HG02610 (cell line): ENCODE results near the gene CHRD.

ENCODE experiments used
- ATAC-seq: cut with Tn5 transposase; IDR thresholded peaks from one replicate; pipeline ENCODE4 v1.9.1; 2021; ENCODE audit warnings: mild to moderate bottlenecking, moderate library complexity; ENCODE audit not compliant: unreplicated experiment

The CHRD gene

DNA sequence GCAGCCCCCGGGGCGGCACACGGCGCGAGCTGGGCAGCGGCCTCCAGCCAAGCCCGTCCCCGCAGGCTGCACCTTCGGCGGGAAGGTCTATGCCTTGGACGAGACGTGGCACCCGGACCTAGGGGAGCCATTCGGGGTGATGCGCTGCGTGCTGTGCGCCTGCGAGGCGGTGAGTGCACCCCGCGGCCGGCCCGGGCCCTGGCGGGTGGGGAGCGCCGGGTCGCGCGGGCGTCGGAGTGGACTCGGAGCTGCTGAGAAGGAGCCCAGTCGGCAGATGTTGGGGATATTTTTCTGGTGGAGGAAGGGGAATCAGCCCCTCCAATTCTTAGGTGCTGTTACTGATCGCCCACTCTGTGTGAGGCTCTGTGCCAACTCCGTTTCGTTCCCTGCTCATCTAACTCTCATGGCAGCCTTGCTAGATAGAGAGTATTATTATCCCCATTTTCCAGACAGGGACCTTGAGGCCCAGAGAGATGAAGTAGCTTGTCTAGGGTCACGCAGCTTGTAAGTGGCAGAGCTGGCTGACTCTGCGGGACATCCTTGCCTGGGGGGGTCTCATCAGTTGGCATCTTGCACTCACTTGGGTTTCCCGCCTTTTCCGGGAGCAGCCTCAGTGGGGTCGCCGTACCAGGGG, 890 bp downstream of the CHRD start:
- no peak for ATAC-seq

DNA sequence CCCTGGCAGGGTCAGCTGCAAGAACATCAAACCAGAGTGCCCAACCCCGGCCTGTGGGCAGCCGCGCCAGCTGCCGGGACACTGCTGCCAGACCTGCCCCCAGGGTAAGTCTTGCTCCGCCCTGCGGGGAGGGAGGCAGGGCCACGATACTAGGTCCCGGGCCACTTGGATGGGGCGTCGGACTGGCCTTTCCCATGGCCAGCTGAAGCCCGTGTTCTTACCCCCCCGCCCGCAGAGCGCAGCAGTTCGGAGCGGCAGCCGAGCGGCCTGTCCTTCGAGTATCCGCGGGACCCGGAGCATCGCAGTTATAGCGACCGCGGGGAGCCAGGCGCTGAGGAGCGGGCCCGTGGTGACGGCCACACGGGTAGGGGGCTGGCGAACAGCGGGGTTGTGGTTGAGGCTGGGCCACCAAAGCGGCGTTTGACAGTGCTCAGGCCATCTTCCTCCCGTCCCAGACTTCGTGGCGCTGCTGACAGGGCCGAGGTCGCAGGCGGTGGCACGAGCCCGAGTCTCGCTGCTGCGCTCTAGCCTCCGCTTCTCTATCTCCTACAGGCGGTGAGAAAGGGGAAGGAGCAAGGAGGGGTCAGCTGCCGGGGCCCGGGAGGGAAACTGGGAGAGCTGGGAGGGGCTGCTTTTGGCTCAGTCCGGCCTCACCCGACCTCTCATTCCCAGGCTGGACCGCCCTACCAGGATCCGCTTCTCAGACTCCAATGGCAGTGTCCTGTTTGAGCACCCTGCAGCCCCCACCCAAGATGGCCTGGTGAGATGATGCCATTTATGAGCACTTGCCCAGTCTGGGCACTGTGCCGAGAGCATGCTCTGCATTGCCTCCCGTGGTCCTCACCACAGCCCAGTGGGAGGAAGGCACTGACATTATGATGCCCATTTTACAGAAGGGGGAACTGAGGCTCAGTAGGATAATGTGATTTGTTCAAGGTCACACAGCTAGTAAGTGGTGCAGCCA, 1.7 kb downstream of the CHRD start:
- no peak for ATAC-seq

DNA sequence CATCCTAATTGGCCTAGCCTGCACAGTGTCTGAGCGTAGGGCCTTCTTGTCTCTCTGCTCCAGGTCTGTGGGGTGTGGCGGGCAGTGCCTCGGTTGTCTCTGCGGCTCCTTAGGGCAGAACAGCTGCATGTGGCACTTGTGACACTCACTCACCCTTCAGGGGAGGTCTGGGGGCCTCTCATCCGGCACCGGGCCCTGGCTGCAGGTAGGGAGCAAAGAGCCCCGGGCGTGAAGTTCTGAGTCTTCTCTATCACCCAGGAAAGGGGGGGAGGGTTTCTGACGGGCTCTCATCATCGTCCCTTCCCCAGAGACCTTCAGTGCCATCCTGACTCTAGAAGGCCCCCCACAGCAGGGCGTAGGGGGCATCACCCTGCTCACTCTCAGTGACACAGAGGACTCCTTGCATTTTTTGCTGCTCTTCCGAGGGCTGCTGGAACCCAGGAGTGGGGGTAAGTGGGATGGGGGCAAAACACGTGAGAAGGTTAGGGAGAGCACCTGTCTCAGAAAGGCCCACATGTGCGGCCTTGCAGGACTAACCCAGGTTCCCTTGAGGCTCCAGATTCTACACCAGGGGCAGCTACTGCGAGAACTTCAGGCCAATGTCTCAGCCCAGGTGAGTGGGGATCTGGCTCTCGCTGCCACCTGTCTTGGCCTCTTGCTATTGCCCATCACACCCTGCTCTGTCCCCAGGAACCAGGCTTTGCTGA, 2.6 kb downstream of the CHRD start:
- no peak for ATAC-seq

DNA sequence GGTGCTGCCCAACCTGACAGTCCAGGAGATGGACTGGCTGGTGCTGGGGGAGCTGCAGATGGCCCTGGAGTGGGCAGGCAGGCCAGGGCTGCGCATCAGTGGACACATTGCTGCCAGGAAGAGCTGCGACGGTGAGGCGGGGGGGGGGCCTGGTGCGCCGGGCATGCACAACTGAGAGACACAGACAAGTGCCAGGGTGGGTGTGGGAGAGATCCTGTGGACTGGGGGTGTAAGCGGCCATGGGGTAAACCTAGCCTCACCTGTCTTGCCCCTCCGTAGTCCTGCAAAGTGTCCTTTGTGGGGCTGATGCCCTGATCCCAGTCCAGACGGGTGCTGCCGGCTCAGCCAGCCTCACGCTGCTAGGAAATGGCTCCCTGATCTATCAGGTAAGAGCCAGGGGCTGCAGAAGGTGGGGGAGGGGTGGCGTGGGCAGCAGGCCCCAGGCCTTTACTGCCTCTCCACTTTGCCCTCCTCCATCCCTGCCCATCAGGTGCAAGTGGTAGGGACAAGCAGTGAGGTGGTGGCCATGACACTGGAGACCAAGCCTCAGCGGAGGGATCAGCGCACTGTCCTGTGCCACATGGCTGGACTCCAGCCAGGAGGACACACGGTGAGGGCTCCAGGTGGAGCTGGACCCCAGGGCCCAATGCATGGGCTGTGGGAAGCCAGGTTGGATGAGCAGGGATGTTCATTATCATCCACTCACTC, 3.3 kb downstream of the CHRD start:
- ATAC-seq, result no peak

DNA sequence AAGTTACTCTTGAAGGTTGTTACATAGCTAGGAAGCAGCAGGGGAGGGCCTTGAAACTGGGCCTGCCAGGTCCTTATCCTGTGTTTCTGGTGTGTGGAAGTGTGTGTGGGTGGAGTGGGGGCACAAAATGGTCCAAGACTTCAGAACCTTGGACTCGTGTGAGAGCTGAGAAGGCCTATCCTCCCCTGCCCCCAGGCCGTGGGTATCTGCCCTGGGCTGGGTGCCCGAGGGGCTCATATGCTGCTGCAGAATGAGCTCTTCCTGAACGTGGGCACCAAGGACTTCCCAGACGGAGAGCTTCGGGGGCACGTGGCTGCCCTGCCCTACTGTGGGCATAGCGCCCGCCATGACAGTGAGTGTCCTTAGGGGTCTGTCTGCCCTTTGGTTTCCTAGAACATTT, 4.5 kb downstream of the CHRD start:
- no peak for ATAC-seq

DNA sequence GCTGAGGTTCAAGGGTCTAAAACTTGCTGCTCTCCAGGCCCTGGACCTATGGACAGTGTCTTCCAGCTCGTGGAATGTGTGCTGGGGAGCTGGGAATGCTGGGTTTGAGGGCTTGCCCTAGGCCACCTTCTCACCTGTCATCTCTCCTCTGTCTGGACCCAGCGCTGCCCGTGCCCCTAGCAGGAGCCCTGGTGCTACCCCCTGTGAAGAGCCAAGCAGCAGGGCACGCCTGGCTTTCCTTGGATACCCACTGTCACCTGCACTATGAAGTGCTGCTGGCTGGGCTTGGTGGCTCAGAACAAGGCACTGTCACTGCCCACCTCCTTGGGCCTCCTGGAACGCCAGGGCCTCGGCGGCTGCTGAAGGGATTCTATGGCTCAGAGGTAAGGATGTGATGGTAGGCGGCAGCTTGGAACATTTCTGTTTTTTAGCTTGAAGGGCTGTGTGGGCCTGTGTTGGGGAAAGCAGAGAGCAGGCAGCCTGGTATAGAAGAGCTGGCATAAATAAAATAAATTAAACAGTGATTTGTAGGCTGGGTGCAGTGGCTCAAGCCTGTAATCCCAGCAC, 5.1 kb downstream of the CHRD start:
- no peak for ATAC-seq

DNA sequence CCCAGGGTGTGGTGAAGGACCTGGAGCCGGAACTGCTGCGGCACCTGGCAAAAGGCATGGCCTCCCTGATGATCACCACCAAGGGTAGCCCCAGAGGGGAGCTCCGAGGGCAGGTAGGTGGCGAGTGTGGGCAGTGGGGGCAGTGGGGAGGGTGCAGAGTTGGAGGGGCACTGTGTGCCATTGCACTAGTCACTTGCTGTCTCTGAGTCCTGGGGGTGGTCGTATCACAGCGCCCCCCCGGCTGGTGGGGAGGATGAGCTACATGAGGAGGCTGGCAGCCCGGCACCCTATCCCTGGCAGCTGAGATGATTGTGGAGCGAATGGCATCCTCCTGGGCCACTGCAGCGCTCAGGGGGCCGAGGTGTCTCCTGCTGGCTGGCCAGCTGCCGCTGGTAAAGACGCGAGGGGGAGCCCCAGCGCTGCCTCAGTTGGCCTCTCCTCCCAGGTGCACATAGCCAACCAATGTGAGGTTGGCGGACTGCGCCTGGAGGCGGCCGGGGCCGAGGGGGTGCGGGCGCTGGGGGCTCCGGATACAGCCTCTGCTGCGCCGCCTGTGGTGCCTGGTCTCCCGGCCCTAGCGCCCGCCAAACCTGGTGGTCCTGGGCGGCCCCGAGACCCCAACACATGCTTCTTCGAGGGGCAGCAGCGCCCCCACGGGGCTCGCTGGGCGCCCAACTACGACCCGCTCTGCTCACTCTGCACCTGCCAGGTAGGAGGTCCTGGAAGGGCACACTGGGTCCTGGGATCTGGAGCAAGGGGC, 6.4 kb downstream of the CHRD start:
- ATAC-seq, result no peak

DNA sequence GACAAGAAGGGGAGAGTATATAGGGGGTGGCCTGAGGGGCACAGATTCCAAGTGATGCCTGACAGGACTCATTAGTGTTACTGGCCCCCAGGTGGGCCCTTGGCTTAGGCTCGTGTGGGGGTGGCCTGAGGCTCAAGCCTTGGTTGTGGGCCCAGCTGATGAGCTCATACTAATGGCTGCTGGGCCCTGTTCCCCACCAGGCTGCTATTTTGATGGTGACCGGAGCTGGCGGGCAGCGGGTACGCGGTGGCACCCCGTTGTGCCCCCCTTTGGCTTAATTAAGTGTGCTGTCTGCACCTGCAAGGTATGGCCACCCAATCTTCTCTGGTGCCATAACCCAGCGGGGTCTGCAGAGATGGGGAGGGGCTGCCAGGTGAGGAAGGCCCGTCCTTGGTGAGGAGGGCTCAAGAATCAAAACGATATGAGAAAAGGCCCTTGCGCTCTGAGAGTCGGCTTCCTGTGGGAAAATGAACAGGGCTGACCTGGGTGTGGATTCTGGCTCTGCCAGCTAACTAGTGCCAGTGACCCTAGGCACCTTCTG, 7.4 kb downstream of the CHRD start:
- ATAC-seq, result no peak

DNA sequence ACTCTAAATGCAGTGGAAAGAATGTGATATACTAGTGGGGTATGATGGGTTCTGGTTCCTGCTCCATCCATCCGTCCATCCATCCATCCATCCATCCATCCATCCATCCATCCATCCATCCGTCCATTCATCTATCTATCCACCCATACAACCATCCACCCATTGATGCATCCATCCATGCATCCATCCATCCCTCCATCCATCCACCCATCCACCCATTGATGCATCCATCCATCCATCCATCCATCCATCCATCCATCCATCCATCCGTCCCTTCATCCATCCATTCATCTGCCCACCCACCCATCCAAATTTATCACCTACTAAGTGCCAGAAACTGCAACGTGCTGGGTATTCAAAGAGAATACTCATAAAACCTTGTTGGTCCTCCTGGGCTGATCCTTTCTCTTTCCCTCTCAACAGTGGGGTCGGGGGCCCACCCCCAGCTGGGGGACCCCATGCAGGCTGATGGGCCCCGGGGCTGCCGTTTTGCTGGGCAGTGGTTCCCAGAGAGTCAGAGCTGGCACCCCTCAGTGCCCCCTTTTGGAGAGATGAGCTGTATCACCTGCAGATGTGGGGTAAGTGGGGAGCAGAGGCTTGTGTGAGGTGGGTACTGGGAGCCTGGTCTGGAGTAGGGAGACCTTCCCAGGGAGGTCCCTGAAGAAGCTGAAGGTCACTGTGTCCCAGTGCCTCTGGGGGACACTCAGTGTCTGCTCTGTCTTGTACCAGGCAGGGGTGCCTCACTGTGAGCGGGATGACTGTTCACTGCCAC, 8.5 kb downstream of the CHRD start:
- no peak for ATAC-seq

DNA sequence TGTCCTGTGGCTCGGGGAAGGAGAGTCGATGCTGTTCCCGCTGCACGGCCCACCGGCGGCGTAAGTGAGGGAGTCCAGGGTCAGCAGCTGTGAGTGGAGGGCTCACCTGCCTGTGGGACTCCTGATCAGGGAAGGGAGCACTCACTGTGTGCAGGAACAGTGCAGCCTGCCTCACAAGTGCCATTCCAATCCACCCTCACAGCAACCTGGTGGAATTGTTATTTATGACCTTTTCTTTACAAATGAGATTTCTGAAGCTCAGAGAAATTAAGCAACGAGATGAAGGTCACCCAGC, 9.0 kb downstream of the CHRD start:
- ATAC-seq, result no peak

DNA sequence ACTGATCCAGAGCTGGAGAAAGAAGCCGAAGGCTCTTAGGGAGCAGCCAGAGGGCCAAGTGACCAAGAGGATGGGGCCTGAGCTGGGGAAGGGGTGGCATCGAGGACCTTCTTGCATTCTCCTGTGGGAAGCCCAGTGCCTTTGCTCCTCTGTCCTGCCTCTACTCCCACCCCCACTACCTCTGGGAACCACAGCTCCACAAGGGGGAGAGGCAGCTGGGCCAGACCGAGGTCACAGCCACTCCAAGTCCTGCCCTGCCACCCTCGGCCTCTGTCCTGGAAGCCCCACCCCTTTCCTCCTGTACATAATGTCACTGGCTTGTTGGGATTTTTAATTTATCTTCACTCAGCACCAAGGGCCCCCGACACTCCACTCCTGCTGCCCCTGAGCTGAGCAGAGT, 9.5 kb downstream of the CHRD start:
- ATAC-seq, result no peak

DNA sequence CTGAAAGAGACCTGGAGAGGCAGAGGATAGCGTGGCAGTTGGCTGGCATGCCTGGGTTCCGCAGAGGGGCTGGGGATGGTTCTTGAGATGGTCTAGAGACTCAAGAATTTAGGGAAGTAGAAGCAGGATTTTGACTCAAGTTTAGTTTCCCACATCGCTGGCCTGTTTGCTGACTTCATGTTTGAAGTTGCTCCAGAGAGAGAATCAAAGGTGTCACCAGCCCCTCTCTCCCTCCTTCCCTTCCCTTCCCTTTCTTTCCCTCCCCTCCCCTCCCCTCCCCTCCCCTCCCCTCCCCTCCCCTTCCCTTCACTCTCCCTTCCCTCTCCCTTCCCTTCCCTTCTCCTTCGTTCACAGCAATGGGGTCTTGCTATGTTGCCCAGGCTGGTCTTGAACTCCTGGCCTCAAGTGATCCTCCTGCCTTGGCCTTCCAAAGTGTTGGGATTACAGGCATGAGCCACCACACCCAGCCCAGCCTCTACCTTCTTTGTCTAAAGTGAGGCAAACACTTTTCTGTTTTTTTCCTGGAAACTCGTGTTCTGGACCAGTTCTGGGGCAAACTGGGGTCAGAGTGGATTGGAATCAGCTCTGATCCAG, 10.2 kb downstream of the CHRD start:
- ATAC-seq, result no peak

DNA sequence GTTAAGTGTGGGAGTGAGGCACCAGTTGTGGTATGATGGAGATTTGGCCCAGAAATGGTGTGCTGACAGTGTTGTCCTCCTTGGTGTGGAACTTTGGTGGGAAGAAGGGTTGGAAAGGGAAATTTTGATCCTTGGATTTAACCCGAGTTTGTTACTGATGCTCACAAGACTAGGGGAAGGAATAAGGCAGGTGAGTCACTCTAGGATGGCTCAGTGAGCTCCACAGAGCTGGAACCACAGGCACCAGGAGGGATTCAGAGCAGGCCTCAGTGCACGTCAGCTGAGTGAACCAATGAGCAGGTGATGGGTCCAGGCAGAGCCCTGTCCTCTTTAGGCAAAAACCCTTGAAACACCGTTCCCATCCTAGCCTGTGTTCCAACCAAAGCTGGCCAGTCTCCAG, 11.4 kb downstream of the CHRD start:
- no peak for ATAC-seq

DNA sequence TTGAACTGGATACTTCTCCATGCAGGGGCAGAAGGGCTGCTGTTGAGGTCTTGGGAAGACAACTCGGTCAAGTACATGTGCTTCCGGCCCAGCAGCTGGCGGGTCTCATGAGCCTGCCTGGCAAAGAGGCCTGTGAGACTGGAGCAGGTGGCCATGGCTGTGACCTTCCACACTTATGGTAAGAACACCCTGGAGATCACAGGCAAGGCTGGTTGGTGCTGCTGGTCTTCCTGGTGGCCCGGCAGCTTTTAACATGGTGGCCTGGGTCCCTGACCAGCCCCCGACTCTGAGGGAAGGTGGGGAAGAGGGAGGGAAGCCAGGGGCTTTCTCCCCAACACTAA, 15.4 kb downstream of the CHRD start:
- ATAC-seq, result no peak

DNA sequence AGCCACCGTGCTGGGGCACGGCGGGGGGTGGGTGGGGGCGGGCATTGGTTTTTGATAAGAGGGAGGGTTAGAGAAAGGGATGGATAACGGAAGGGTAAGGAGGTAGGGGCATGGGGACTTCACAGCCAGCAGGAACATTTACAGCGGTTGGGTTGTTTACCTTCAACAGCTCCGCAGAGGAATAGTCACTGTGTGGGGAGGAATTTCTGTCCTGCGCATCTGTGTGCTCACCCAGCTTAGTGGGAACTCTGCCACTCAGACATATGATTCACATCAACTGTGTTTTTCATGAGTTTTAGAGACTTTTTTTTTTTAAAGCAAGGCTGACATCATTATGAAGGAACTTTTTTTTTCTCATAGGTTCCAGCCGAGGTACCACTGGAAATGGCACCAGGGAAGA, 19.6 kb downstream of the CHRD start:
- no peak for ATAC-seq

DNA sequence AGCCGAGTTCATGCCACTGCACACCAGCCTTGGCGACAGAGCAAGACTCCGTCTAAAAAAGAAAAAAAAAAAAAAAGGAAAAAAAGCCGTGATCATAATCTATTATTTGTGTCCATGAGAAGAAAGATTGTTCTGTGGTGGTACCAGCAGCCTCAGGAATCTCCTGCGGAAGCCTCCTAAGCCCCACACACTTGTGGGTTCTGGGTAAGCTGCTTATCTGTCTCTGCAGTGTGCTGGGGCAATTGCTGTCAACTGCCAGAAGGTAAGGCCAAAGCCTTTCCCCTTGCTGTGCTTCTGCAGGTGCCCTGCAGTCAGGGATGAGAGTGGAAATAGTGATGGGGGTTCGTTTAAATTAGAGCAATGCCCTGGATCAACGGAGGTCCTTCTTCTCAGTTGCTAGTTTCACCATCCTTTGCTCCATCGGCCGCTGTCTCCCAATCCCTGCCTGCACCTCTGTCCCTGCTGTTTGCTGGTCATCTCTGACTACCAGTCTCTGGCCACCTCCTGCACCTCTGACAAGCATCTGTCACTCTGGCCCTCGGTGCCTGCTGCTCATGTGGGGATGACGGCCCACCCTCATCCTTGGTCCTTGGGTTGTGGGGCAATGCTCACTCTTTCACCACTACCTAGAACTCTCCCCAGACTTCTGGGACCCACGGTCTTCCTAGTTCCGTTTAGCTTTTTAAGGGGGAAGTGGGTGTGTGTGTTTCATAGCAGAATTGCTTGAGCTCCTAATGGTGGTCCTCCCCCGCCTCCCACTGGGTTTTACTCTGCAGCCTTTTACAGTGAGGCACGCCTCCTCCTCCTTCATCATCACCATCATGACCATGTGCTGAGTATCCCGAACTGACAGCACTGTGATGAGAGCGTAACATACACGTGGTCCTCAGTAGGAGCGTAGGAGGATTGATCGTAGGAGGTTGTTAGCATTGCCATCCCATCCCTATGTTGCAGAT, 25.5 kb downstream of the CHRD start:
- ATAC-seq, result no peak

DNA sequence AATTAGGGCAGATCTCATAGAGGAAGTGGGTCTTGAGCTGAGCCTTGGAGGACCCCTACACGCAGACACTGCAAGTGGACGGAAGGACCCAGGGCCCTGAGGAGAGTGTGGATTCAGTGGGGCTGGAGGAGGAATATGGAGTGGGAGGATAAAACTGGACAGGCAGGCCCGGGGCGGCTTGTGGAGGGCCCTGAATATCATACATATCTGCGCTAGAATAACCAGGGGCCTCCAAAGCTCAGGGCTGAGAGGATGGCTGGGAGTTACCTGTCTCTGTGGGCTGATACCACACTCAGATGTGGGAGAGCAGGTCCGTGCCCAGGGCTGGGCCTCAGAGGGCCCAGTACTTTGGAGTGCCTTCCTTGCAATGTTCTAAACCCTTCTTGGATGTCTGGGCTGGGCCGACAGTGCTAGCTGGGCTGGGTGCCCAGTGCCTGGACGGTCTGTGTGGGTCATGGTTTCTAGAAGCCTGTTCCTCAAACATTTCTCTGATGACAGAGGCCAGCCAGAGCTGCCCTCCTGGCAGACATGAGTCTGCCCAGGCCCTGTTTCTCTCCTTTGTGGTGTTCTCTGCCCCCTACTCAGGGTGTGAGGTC, 29.6 kb downstream of the CHRD start:
- no peak for ATAC-seq
